GM12864 (cell line): ENCODE data around the gene DNAJC8.

ENCODE experiments used
- DNase-seq: peaks from one replicate; pipeline ENCODE4 v3.0.0-alpha.2; 2011; ENCODE audit warnings: low read depth
- H3K4me3 ChIP-seq: 2 replicates; pipeline ENCODE4 v1.5.1; 2011; ENCODE audit warnings: mild to moderate bottlenecking, low read depth, low read length, control low read depth
- TF ChIP-seq, protein P1 (sequence below): IDR thresholded peaks from 2 replicates; pipeline ENCODE4 v1.5.1; 2011; ENCODE audit warnings: low read depth, mild to moderate bottlenecking, moderate library complexity, low read length, control low read depth, inconsistent platforms; ENCODE audit errors: missing control alignments

Gene DNAJC8

GRCh38 chr1:28273216-28273860 is 40.5 kb upstream of the DNAJC8 start:
- TF ChIP-seq, protein P1, sequence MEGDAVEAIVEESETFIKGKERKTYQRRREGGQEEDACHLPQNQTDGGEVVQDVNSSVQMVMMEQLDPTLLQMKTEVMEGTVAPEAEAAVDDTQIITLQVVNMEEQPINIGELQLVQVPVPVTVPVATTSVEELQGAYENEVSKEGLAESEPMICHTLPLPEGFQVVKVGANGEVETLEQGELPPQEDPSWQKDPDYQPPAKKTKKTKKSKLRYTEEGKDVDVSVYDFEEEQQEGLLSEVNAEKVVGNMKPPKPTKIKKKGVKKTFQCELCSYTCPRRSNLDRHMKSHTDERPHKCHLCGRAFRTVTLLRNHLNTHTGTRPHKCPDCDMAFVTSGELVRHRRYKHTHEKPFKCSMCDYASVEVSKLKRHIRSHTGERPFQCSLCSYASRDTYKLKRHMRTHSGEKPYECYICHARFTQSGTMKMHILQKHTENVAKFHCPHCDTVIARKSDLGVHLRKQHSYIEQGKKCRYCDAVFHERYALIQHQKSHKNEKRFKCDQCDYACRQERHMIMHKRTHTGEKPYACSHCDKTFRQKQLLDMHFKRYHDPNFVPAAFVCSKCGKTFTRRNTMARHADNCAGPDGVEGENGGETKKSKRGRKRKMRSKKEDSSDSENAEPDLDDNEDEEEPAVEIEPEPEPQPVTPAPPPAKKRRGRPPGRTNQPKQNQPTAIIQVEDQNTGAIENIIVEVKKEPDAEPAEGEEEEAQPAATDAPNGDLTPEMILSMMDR, result no peak
- DNase-seq, result no peak
- H3K4me3 ChIP-seq, result no peak overlapping the region

- DNase-seq, result no peak
- TF ChIP-seq, protein P1, result no peak
- no peak overlapping the region for H3K4me3 ChIP-seq
These were observed 39.5 kb upstream of the DNAJC8 start for GRCh38 chr1:28272215-28272852.

DNA sequence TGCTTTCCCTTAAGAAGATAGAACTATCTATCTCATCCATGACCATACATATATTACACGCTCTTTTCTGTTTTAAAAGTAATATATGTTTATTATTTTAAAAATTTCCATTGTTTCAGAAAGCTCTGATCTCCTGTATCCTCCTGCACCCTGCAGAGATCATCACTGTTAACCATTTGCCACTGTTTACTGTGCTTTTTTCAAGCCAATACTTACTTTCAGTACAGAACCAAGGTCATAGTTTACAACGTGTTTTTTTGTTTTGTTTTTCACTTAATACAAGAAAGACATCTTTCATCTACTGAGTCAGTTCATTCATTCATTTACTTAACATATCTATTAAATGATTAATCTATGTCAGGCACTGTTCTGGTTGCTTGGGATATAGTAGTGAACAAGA is 36.7 kb upstream of the DNAJC8 start:
- no peak for DNase-seq
- TF ChIP-seq, protein P1, result no peak
- no peak overlapping the region for H3K4me3 ChIP-seq

GRCh38 chr1:28267633-28268032 is 34.8 kb upstream of the DNAJC8 start:
- TF ChIP-seq, protein P1, result no peak
- no peak overlapping the region for H3K4me3 ChIP-seq
- no peak for DNase-seq

DNA sequence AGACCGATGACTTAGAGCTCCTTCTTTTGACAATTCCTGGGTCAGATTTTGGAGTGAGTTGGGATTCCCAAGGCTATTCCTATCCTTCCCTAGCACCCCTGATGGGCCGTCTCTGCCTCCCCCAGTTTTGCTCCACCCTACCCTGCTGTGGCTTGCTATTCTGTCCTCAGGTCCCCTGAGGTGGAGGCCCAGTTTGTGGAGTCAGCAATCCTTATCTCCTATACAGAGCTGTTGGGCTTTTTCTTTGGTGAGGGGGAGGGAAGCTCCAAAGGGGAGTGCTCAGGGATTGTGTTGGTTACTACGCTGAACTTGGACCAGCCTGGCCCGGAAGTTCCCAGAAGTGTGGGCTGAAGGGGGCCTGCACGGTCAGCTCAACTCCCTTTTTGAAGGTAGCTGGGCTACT is 34.1 kb upstream of the DNAJC8 start:
- TF ChIP-seq, protein P1, result no peak
- DNase-seq, result no peak
- no peak overlapping the region for H3K4me3 ChIP-seq

DNA sequence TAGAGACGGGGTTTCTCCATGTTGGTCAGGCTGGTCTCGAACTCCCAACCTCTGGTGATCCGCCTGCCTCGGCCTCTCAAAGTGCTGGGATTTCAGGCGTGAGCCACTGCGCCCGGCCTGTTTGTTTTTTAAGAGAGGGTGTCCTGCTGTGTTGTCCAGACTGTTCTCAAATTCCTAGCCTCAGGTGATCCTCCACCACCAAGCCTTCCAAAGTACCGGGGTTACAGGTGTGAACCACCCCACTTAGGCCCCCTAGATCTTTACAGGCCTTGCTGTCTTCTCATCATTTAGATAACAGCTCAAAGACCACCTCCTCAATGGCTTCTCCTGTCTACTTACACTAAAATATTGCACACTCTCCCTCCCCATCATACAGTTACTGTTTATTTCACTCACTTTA is 32.7 kb upstream of the DNAJC8 start:
- no peak overlapping the region for H3K4me3 ChIP-seq
- DNase-seq, result no peak
- TF ChIP-seq, protein P1, result no peak

- no peak overlapping the region for H3K4me3 ChIP-seq
- no peak for DNase-seq
- TF ChIP-seq, protein P1, result no peak
These were observed 32.1 kb upstream of the DNAJC8 start for GRCh38 chr1:28264897-28265296.
